ENCODE results near the gene POTEE.
"Not testable (repeated sequence)": the region's sequence is repeated elsewhere in the genome, so short reads cannot be mapped to it uniquely, and the experiment has no call there.

GRCh38 chr2:131181451-131181850 lies 27.9 kb upstream of the POTEE start:
- TF ChIP-seq, protein P1, sequence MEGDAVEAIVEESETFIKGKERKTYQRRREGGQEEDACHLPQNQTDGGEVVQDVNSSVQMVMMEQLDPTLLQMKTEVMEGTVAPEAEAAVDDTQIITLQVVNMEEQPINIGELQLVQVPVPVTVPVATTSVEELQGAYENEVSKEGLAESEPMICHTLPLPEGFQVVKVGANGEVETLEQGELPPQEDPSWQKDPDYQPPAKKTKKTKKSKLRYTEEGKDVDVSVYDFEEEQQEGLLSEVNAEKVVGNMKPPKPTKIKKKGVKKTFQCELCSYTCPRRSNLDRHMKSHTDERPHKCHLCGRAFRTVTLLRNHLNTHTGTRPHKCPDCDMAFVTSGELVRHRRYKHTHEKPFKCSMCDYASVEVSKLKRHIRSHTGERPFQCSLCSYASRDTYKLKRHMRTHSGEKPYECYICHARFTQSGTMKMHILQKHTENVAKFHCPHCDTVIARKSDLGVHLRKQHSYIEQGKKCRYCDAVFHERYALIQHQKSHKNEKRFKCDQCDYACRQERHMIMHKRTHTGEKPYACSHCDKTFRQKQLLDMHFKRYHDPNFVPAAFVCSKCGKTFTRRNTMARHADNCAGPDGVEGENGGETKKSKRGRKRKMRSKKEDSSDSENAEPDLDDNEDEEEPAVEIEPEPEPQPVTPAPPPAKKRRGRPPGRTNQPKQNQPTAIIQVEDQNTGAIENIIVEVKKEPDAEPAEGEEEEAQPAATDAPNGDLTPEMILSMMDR (IDR thresholded peaks at IDR 0.05): not testable (repeated sequence)
- not testable (repeated sequence) for TF ChIP-seq EP300 (IDR thresholded peaks at IDR 0.05); POLR2AphosphoS5 (IDR thresholded peaks at IDR 0.05); POLR2A (IDR thresholded peaks at IDR 0.05; ENCODE audit: low read depth)

All from esophagus muscularis mucosa (tissue), 4 donors.